HG02938 (cell line): ENCODE data around the gene FAM20C.
"Not testable (repeated sequence)": the region's sequence is repeated elsewhere in the genome, so short reads cannot be mapped to it uniquely, and the experiment has no call there.

Experiments used
- ATAC-seq: cut with Tn5 transposase; IDR thresholded peaks from one replicate; pipeline ENCODE4 v1.9.1; 2021; ENCODE audit warnings: mild to moderate bottlenecking, moderate library complexity; ENCODE audit not compliant: unreplicated experiment

Gene FAM20C

DNA sequence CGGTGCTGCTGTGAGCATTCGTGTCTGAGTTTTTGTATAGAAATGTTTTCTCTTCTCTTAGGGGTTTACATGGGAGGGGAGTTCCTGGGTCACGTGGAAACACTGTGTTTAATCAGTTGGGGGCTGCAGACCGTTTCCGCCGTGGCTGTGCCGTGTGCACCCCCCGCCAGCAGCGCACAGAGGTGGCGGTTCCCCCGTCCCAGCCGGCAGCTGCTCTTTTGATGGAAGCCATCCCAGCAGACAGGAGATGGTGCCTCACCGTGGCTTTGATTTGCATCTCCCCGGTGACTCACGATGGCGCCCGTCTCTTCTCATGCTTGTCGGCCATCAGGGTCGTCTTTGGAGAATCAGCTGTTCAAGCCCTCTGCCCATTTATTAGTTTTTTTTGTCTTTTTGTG lies 62.7 kb downstream of the FAM20C start:
- ATAC-seq = no peak

DNA sequence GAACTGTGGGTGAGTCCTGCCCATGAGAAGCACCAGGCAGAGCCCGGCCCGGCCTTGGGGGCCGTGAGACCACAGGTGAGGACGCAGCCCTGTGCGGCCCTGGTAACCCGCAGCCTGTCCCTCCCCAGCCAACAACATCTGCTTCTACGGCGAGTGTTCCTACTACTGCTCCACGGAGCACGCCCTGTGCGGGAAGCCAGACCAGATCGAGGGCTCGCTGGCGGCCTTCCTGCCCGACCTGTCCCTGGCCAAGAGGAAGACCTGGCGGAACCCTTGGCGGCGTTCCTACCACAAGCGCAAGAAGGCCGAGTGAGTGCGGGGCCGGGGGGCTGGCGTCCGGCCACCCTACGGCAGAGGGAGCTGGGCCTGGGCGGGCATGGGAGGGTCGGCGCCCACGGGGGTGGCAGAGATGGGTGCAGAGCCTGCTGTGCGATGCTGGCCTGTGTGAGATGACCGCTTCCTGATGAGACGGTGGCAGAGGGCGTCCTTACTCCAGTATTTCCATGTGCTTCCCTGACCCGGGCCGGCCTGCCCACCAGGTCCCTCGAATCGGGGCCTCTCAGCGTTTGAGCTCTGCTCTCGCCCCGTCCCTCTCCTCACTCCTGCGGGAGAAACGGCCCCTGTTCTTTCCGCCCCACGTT lies 63.5 kb downstream of the FAM20C start:
- ATAC-seq = no peak

DNA sequence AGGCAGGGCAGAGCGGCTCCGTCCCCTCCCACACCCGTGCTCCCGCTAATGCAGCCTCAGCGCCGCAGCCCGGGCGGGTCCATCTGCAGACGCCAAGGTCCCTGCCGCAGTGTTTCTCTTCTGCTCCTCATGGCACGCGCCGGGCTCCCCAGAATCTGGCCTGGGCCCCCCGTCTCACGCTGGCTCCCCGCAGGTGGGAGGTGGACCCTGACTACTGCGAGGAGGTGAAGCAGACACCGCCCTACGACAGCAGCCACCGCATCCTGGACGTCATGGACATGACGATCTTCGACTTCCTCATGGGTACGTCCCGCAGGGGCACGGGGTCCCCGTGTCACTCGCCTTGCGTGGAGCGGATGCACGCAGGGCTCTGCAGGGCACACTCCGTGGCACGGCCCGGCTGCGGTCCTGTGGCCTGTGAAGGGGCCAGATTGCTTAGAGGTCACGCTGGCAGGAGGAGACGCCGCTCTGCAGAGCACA lies 64.1 kb downstream of the FAM20C start:
- no peak for ATAC-seq

- no peak for ATAC-seq
Measured at GRCh38 chr7:256981-257646, 64.7 kb downstream of the FAM20C start.

GRCh38 chr7:257647-257992 lies 65.2 kb downstream of the FAM20C start:
- no peak for ATAC-seq

GRCh38 chr7:258476-259190 lies 66.3 kb downstream of the FAM20C start:
- no peak for ATAC-seq

GRCh38 chr7:259191-259505 lies 66.8 kb downstream of the FAM20C start:
- no peak for ATAC-seq

DNA sequence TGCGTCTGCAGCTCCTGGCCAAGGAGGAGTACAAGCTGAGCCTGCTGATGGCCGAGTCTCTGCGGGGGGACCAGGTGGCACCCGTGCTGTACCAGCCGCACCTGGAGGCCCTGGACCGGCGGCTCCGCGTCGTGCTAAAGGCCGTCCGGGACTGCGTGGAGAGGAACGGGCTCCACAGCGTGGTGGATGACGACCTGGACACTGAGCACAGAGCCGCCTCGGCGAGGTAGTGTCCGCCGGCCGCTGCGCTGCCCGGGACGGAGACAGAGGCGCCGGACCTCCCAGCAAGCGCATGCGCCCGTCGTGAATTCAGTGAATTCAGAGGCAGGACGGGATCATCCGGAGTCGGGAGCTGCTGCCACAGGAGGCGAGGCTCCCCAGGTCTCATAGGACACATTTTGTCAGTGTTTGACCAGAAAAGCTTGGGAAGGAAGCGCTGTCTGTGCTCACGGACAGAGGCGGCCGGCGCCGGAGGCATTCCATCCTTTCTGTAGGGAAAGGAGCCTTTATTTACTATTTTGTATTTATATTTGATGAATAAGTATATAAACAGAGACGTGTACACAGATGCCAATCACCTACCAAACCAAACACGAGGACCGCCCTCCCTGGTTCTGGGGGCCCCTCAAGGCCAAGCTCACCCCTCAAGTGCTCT lies 67.5 kb downstream of the FAM20C start:
- ATAC-seq = no peak

- ATAC-seq = no peak
Measured at GRCh38 chr7:260441-261281, 68.3 kb downstream of the FAM20C start.

DNA sequence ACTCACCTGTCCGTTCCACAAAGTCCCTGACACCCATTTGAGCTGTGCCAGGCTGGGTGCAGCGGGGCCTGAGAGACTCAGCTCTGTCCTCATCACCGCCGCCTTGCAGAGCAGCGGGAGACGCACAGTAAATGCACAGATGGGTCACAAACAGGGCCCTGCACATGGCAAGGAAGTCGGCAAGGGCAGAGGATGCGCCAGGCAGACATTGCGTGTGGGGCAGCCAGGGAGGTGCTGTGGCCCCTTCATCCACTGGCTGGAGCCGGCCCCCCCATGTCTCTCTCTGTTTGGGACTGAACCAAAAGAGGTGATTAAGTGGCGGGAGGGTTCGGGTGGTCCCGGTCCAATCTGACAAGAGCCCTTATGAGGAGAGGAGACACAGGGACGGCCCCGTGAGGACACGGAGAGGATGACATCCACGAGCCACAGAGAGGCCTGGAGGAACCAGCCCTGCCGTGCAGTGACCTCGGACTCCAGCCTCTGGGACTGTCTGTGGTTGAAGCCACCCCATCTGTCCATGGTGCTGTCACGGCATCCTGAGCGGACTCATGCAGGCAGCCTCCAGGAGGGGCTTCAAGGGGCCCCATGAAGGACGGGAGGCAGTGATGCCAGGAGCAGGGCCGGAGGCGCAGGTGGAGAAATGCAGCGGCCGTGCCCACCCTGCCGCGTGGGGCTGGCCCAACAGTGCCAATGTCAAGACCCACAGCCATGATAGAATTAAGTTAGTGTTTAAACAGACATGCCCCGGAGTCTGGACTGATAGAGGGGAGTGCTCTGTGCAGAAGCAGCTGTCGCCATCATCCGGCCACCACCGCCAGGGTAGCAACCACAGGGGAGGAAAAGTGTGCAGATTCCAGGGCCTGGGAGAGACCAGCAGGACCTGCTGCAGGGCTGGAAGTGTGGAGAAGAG lies 69.2 kb downstream of the FAM20C start:
- ATAC-seq = no peak

GRCh38 chr7:262251-262572 lies 69.8 kb downstream of the FAM20C start:
- ATAC-seq = no peak

DNA sequence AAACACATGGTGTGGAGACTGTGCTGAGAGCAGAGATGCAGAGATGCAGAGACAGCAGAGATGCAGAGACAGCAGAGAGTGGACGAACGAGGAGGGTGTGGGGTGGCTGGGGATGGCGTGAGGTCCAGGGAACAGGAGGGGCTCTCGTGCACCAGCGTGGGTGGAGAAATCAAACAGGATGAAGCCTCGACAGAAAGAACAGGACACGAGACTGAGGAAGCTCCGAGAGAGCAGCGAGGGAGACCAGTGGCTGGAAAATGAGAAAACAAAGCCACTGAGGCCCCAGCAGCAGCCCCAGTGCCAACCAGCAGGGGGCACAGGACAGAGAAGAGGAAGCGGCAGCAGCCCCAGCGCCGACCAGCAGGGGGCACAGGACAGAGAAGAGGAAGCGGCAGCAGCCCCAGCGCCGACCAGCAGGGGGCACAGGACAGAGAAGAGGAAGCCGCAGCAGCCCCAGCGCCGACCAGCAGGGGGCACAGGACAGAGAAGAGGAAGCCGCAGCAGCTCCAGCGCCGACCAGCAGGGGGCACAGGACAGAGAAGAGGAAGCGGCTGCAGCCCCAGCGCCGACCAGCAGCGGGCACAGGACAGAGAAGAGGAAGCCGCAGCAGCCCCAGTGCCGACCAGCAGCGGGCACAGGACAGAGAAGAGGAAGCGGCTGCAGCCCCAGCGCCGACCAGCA lies 70.4 kb downstream of the FAM20C start:
- ATAC-seq = not testable (repeated sequence)

DNA sequence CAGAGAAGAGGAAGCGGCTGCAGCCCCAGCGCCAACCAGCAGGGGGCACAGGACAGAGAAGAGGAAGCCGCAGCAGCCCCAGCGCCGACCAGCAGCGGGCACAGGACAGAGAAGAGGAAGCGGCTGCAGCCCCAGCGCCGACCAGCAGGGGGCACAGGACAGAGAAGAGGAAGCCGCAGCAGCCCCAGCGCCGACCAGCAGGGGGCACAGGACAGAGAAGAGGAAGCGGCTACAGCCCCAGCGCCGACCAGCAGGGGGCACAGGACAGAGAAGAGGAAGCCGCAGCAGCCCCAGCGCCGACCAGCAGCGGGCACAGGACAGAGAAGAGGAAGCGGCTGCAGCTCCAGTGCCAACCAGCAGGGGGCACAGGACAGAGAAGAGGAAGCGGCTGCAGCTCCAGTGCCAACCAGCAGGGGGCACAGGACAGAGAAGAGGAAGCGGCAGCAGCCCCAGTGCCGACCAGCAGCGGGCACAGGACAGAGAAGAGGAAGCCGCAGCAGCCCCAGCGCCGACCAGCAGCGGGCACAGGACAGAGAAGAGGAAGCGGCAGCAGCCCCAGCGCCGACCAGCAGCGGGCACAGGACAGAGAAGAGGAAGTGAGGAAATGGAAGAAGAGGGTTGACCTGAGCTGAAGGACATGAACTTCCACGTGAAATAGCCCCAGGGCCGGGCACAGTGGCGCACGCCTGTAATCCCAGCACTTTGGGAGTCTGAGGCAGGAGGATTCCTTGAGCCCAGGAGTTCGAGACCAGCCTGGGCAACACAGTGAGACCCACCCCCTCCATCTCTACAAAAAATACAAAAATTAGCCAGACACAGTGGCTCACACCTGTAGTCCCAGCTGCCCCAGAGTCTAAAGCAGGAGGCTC lies 71.3 kb downstream of the FAM20C start:
- not testable (repeated sequence) for ATAC-seq

DNA sequence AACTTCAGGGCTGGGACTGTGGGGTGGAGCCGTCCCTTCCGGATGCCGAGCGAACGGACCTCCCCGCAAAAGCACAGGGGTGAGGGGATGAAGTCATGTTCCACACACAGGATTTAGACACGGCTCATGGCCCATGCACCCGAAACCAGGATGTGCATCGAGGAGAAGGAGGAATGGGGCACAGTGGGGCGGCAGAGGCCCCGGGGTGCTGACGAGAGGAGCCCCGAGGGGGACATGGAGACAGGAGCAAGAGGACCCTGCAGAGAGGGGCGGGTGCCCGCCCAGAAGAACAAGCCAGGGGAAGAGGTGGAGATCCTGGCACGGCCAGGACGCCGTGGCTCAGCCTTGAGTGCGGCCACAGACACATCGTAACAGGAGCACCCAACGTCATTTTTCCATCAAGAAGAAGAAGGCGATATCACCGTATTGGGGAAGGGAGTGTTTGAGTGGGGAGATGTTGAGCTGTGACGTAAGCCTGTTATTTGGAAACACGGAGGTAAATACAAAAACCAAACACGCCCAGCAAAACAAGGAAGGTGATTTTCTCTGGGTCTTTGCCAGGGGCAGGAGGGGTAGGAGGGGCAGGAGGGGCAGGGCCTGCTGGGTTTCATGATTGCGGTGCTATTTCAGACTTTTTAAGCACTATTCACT lies 72.3 kb downstream of the FAM20C start:
- no peak for ATAC-seq

GRCh38 chr7:265192-265997 lies 73.0 kb downstream of the FAM20C start:
- ATAC-seq = no peak

GRCh38 chr7:265998-266850 lies 73.9 kb downstream of the FAM20C start:
- ATAC-seq = no peak
